NCI-H748 treated with DMSO at 0.1 percent for 48 hours (cell line): Measurements from ENCODE around the gene ANKMY1.
"Not testable (repeated sequence)": the region's sequence is repeated elsewhere in the genome, so short reads cannot be mapped to it uniquely, and the experiment has no call there.

ENCODE experiments used
- DNase-seq: peaks from one replicate; lab custom pipeline; 2025; lab: John Stamatoyannopoulos, UW

ANKMY1 gene

DNA sequence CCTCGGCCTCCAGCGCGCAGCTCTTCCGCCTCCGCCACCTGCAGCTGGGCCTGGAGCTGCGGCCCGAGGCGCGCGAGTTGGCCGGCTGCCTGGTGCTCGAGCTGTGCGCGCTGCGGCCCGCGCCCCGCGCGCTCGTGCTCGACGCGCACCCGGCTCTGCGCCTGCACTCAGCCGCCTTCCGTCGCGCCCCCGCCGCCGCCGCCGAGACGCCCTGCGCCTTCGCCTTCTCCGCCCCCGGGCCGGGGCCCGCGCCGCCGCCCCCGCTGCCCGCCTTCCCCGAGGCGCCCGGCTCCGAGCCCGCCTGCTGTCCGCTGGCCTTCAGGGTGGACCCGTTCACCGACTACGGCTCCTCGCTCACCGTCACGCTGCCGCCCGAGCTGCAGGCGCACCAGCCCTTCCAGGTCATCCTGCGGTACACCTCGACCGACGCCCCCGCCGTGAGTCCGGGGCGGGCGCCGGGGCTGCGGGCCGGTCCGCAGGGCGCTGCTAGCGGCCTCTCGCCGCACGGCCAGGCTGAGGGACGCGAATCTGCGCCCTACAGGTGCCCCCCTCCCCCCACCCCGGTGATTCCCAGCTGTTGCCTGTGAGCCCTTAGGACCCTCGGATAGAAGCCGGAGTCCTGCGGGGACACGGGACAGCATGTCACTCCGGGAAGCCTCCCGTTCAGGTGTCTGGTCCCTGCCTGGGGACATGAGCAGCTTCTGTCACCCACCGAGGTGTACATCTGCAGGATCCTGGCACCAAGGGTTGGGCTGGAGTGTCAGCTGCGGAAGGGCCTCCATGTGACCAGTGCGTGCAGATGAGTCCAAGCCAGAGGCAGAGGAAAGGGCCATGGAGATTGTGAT is 11.1 kb upstream of the ANKMY1 start:
- DNase-seq: no peak

DNA sequence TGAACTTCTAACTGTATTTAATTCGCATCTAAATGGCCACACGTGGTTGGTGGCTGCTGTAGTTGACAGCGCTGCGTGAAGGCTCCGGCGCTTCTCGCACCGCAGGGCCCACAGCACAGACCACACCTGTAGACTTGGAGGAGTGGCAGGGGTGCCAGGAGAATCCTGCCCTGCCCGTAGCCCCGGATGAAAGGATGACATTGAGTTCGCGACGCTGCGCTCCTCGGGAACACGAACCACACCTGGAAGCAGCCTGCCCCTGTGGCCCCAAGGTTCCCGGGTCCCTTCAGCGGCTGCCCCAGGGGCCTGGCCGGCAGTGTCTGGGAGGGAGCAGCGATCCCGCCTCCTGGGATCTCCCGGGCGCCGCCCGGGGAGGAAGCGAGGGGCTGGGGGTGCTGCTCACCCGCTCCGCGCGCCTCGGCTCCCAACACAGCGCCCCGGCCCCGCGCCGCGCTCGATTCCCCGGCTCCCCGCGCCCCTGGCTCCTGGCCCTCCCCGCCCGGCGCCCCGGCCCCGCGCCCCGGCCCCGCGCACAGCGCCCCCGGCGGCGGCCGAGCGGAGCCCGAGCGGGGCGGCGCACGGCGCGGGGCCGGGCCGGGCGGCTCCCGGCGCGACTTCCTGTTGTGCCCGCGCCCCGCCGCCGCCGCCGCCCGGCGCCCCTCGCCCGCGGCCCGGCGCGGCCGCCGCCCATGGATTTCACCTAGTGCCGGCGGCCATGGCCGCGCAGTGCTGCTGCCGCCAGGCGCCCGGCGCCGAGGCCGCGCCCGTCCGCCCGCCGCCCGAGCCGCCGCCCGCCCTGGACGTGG is 10.3 kb upstream of the ANKMY1 start, which contains the start of gene RNPEPL1:
RNPEPL1 (plus strand) TSS at position 613 of the 806 bp plus-strand sequence; CDS start at position 716, 103 bp downstream.
- peak; percentile 27 for DNase-seq

DNA sequence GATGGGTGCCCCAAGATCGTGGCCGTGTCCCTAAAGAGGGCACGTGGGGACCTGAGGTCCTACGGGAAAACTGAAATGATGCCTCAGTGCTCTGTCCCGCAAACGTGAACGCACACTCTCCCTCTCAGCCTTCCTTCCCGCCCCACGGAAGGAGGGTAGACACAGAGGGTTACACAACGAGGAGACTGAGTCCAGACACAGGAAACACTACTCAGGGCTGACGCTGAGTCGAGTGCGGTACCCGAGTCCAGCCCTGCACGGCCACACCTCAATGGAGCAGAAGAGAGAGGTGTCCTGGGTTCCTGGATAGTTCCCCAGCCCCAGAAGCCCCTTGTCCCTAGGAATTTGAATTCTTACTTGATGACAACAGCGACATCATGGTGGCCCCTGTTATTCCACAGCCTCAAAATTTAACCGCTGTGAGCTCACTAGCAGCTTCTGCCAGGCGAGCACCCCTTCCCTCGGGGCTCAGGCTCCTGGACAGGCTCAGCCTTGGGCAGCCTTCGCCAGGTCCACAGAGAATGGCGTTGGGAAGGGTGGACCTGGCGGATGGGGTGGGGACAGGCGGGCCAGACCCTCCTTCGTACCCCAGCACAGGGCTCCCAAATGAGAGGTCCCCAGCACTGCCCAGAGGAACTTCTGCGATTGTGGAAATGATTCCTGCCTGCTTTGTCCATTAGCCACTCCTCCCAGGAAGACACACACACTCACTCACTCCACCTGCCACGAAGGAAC is 9.5 kb upstream of the ANKMY1 start:
- no peak for DNase-seq

DNA sequence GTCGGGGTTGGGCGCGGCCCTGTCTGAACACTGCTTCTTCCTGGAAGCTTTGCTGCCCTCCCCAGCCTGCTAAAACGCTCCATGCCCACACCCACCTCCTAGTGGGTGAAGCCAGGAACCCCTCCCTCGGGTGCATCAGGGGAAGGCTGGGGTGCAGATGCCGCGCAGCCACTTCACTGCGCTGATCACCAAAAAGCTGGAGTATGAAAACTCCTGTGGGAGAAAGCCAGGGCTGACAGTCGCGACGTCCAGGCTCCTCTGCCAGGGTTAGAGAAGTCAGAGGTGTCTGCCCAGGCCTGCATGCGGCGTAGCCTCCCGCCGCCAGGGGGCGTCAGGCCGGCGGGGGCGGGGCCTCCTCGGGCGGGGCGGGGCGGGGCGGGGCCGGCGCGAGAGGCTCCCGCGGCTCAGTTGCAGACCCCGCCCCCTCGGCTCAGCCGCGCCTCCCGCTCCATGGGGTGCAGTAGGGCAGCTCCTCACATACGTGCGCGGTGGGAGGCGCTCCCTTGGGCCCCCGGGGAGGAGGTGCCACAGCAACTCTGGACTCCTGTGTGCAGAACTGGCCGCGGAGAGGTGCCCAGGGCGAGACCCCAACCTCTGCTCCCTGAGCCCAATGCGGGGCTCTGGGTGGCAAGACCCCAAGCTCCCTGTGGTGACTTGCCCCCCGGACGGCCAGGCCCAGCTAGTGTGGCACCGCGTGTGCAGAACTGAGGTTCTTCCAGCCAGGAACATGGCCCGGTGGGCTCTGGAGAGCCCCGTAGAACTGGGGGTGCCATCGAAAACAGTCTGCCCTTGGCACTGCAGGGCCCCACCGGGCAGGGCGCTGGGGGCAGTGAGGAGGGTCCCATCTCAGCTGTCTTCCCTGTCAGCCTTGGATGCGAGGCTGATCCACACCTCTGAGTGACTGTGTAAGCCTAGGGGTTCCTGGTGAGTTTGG is 8.7 kb upstream of the ANKMY1 start:
- DNase-seq: peak; percentile 57

- no peak for DNase-seq
Measured at GRCh38 chr2:240565333-240566202, 7.8 kb upstream of the ANKMY1 start.

- DNase-seq: no peak
Measured at GRCh38 chr2:240564561-240565332, 7.0 kb upstream of the ANKMY1 start.

DNA sequence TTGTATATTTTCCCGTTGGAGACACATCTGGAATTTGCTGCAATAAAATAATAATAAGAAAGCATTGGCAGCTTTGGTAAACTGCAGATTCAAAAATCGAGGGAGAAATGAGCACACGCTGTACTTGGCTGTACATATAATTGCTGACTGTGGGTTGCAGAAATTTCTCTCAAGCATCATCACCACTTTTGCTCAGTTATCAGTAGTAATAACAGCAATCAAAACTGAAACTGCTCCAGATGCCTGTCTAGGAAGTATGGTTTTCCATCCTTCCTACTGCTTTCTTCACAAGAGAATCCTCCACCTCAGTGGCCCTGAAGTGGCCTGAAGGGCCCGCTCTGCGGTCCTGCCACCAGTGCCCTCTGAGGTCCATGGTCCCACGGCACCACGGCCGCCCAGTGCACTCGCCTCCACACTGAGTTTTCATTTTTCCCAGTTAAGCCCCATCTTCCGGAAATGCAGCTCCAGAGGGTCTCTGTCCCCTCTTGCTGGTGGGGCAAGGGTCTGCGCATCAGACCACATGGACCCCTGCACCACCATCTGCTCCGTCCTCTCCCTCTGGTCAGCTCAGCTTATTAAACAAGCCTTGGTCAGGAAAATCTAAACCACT is 6.3 kb upstream of the ANKMY1 start:
- no peak for DNase-seq

DNA sequence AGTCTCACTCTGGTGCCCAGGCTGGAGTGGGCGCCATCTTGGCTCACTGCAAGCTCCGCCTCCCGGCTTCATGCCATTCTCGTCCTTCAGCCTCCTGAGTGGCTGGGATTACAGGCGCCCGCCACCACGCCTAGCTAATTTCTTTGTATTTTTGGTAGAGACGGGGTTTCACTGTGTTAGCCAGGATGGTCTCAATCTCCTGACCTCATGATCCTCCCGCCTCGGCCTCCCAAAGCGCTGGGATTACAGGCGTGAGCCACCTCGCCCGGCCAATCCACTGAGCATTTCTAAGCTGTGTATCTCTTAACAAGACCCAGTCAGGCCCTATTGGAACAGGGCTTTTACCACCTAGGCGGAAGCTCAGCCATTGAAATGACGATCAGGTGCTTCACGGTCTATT is 5.4 kb upstream of the ANKMY1 start:
- not testable (repeated sequence) for DNase-seq

DNA sequence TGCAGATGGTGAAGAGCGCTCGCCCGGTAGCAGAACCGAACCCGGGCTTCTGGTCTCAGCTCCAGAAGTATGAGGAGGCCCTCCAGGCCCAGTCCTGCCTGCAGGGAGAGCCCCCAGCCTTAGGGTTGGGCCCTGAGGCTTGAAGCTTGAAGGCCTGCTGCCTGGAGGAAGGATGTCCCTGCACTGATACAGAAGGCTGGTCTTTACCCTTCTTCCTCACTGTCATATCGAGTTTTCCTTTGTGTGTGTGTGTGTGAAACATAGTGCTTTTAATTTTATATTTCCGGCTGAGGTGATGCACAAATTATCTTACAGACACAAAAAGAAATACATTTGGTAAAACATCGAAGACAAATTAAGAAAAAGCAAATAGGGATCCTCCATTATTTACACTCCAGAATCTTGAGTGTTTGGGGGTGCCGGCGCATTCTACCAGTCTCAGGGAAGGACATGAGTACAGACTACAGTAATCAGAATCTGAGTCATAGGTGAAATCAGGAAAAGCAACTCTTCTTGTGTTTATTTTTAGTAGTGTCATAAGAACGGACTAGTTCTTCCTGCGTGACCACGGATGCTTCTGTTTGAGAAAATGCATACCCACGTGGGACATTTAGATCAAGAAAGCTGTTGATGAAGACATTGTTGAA is 3.7 kb upstream of the ANKMY1 start:
- DNase-seq: no peak

DNA sequence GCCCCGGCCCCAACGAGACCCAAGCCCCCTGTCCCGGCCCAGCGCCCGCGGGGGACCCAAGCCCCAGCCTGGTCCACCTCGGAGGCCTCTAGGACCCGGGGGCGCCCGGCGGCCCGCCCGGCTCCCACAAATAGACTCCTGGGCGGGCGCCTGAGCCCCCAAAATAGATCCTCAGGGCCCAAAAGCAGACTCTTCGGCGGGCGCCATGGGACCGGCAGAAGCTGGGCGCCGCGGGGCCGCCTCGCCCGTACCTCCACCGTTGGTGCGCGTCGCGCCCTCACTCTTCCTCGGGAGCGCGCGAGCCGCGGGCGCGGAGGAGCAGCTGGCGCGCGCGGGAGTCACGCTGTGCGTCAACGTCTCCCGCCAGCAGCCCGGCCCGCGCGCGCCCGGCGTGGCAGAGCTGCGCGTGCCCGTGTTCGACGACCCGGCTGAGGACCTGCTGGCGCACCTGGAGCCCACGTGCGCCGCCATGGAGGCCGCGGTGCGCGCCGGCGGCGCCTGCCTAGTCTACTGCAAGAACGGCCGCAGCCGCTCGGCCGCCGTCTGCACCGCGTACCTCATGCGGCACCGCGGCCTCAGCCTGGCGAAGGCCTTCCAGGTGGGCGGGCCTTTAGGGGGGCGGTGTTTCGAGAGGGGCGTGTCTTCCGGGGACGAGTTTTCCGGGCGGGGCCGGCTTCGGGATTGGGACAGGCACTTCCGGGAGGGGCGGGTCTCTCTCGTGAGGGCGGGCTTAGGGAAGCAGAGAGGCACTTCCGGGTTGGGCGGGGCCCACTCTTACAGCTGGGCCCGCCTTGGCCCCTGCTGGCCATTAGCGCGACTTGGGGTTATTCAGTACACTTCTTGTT is 2.9 kb upstream of the ANKMY1 start:
- peak; percentile 94 for DNase-seq

DNA sequence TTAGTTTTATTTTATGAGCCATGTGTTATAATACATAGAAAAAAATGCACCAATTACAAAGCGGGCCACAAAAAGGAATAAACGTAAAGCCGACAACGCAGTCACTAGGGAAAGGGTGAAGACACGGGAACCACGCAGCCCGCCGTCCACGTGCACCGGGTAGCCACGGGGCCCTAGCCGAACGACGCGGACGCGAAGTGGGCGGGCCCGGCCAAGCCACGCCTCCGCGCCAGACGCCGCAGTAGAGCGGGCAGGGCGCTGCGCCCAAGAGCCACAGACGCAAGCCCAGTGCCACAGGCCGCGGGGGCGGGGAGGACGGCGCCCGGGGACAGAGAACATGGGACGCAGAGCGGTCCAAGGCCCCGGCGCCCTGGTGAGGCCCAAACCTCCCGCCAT is 2.3 kb upstream of the ANKMY1 start, which contains the start of gene DUSP28:
DUSP28 (plus strand) TSS at position 274 of the 396 bp plus-strand sequence. CDS start 328 bp downstream, outside the sequence.
- peak; percentile 69 for DNase-seq

DNA sequence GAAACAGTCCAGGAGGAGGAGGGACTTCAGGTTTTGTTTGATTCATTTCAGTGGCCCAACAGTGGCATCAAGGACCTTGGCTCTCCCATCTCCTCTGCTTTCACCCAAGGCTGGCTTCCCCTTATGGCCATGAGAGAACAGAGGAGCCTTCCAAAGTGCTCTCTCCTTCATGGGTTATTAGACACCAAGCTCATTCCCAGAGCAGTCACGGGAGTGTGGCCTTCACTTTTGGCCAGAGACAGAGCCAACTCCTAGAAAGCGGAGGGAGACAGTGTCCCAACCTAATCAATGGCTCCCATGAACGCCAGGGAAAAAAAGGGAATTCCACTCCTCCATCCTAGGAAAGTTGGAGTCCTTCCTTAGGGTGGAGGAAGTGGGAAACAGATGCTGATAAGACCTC is 1.5 kb upstream of the ANKMY1 start:
- no peak for DNase-seq

DNA sequence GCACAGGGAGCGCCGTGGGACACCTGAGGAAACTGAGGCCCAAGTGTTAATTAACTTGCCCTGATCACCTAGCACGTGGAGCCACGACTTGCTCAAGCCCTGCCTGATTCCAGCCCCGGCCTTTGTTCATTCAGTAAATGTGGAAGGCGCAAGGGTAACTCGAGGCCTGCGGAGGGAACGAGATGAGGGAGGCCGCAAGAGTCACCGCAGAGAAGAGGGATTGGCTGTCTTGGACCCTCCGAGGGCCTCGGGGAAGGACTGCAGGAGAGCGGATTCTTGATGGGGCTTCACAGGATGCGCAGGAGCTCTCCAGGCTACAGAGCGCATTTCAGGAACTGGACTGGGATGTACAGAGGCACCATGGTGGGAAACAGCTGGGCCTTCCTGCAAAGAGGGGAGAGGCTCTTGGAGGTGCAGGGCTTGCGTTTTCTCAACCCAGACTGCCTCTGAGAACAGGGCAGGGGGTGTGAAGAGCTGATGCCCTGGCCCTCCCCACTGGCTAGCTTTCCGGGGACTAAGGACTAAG is 511 bp upstream of the ANKMY1 start:
- DNase-seq: no peak

DNA sequence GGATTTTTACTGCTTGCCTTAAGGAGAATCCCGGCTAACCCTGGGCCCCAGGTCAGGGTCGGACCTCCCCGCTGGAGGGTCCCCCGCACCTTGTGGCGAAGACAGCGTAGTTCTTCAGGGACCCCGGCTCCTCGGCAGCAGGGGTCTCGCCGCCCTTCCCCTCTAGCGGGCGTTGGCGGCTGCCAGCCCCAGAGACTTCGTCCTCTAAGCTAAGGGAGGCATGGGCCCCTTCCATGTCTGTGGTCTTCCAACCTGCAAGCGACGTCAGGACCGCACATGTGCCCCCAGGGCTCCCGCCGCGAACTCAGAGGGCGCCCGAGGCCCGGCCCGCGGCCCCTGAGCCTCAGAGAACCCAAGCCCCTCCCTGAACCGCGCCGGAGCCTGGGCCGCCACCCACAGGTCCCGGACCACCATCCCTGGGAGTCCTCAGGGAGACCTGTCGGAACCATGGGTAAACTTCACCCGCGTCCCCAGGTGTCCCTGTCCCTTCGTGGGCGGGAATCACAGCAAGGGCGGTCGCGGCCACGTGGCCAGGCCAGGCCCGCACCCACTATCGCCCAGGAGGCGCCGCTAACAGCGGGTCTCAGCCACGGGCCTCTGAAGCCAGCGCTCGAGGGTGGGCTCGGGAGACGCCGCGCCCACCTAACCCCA is 562 bp downstream of the ANKMY1 start:
- no peak for DNase-seq

GRCh38 chr2:240556553-240557100 is 1.2 kb downstream of the ANKMY1 start:
- DNase-seq: peak; percentile 8

DNA sequence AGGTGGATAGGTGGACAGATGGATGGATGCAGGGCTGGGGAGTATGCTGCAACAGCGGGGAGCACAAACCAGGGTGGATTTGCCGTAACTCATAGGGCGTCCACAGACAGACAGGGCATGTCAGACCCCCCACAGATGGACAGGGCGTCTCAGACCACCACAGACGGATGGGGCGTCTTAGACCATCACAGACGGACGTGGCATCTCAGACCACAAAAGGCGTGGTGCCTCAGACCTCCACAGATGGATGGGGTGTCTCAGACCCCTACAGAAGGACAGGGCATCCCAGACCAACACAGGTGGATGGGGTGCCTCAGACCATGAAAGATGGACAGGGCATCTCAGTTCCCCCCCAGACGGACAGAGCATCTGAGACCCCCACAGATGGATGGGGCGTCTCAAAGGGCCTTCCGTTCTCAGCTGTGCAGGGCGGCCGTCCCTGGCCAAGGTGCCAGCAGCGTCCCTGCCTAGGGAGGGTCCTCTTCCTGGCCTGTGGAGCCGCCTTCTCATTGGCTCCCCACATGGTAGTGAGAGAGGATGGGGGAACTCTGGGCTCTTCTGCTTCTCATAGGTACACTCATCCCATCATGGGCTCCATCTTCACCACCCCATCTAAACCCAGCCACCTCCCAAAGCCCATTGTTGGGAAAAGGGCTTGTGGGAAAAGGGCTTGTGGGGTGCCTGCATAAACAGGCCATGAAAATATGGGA is 2.1 kb downstream of the ANKMY1 start:
- DNase-seq: no peak
